H1 (cell line): ENCODE measurements around the gene RPL37. TPM values are rescaled to one million over a fixed set of nuclear protein-coding genes. Genes with fewer than 3 reads are reported as not detected.
A peak's percentile ranks its signal among the peaks of the same experiment; 100 is the strongest.

Experiments
- CTCF ChIA-PET: fragments of 300-600 bp; sonication (Branson Sonifier 250); formaldehyde crosslinking; loops from one replicate; lab custom pipeline; 2021; ENCODE audit not compliant: partially characterized antibody; lab: Charles Lee
- POLR2A ChIA-PET: fragments of 300-600 bp; sonication (Branson Sonifier 250); formaldehyde crosslinking; loops from one replicate; lab custom pipeline; 2021; ENCODE audit warnings: inconsistent platforms; ENCODE audit not compliant: partially characterized antibody; lab: Charles Lee
- DNase-seq, 2 experiments: peaks; one replicate each; pipeline versions ENCODE4 v3.0.0 to v3.0.0-alpha.2; 2010 to 2022; ENCODE audit warnings: low spot score in 2 of 2, low read depth in 1 of 2, mixed read lengths in 1 of 2
- FAIRE-seq: peaks from 2 replicates; lab custom pipeline; 2011; peaks lifted over from hg19 to GRCh38; lab: Jason Lieb, UNC
- H2AFZ ChIP-seq: 2 replicates; pipeline ENCODE4 v1.8.1; 2012; ENCODE audit warnings: low read length, inconsistent platforms
- H2AK5ac ChIP-seq: 2 replicates; pipeline ENCODE4 v1.6.1; 2013; ENCODE audit warnings: low read depth, low read length
- H2BK120ac ChIP-seq: replicated peaks from 2 replicates; pipeline ENCODE3; 2013; ENCODE audit warnings: low read depth, low read length, inconsistent platforms
- H2BK12ac ChIP-seq: 2 replicates; pipeline ENCODE4 v1.6.1; 2013; ENCODE audit warnings: low read depth, low read length
- H2BK15ac ChIP-seq: 2 replicates; pipeline ENCODE4 v1.6.1; 2013; ENCODE audit warnings: low read length
- H2BK20ac ChIP-seq: 2 replicates; pipeline ENCODE4 v1.6.1; 2013; ENCODE audit warnings: low read length
- H2BK5ac ChIP-seq: 2 replicates; pipeline ENCODE4 v1.6.1; 2013; ENCODE audit warnings: low read depth, low read length
- H3K14ac ChIP-seq: 2 replicates; pipeline ENCODE4 v1.6.1; 2013; ENCODE audit warnings: inconsistent platforms; ENCODE audit not compliant: insufficient read length
- H3K18ac ChIP-seq: 2 replicates; pipeline ENCODE4 v1.6.1; 2013; ENCODE audit warnings: low read length; ENCODE audit errors: extremely low read depth
- H3K23ac ChIP-seq: 2 replicates; pipeline ENCODE4 v1.6.1; 2013; ENCODE audit warnings: inconsistent platforms; ENCODE audit not compliant: insufficient read length
- H3K23me2 ChIP-seq: 2 replicates; pipeline ENCODE4 v1.6.1; 2013; ENCODE audit warnings: low read depth, low read length
- H3K27ac ChIP-seq: 2 replicates; pipeline ENCODE4 v1.6.1; 2011; ENCODE audit warnings: low read depth, low read length, inconsistent platforms
- H3K27me3 ChIP-seq, 4 experiments: replicated peaks in 1 of 4; 1 replicate in 1 of 4; 2 replicates in 3 of 4; pipeline versions ENCODE4 v1.6.1 to v1.8.1; 2011 to 2013; ENCODE audit warnings: low read length in 3 of 4, mild to moderate bottlenecking in 3 of 4, inconsistent platforms in 2 of 4, mixed read lengths in 2 of 4, moderate library complexity in 1 of 4; ENCODE audit not compliant: control insufficient read depth in 3 of 4, insufficient read depth in 3 of 4; ENCODE audit errors: extremely low read depth in 1 of 4
- H3K36me3 ChIP-seq, 4 experiments: 2 replicates each; pipeline versions ENCODE4 v1.6.1 to v1.8.1; 2011 to 2013; ENCODE audit warnings: mild to moderate bottlenecking in 4 of 4, low read length in 3 of 4, moderate library complexity in 2 of 4, control low read depth in 1 of 4, inconsistent platforms in 1 of 4; ENCODE audit not compliant: insufficient read depth in 4 of 4, control insufficient read depth in 2 of 4
- H3K4ac ChIP-seq: replicated peaks from 2 replicates; pipeline ENCODE3; 2013; ENCODE audit warnings: low read length, low read depth, mixed read lengths, inconsistent platforms; ENCODE audit not compliant: insufficient read length
- H3K4me1 ChIP-seq, 4 experiments: replicated peaks in 1 of 4; 1 replicate in 1 of 4; 2 replicates in 3 of 4; pipeline versions ENCODE4 v1.6.1 to v1.8.1; 2011 to 2013; ENCODE audit warnings: low read length in 3 of 4, inconsistent platforms in 2 of 4, mixed read lengths in 1 of 4; ENCODE audit not compliant: insufficient read depth in 4 of 4, control insufficient read depth in 3 of 4
- H3K4me2 ChIP-seq, 2 experiments: 2 replicates each; pipeline versions ENCODE4 v1.6.1 to v1.8.1; 2011 to 2013; ENCODE audit warnings: low read depth in 2 of 2, low read length in 2 of 2, control low read depth in 1 of 2, inconsistent platforms in 1 of 2, mild to moderate bottlenecking in 1 of 2; ENCODE audit not compliant: insufficient read depth in 1 of 2
- H3K4me3 ChIP-seq, 4 experiments: fragments of 200-600, 300-600 bp in 1 of 4; sonication (generic), shearing (Covaris generic), sonication (Bioruptor Twin) in 1 of 4; 2 replicates each; pipeline versions ENCODE4 v1.5.1 to v1.8.1; 2011 to 2016; ENCODE audit warnings: low read length in 4 of 4, low read depth in 3 of 4, control low read depth in 2 of 4, inconsistent platforms in 2 of 4, mild to moderate bottlenecking in 2 of 4, mixed read lengths in 1 of 4, moderate library complexity in 1 of 4; ENCODE audit not compliant: insufficient read depth in 2 of 4; ENCODE audit errors: extremely low read depth in 1 of 4
- H3K56ac ChIP-seq: replicated peaks from 2 replicates; pipeline ENCODE3; 2013; ENCODE audit warnings: low read depth, mild to moderate bottlenecking, mixed read lengths, low read length, inconsistent platforms; ENCODE audit not compliant: insufficient read length
- H3K79me1 ChIP-seq: 2 replicates; pipeline ENCODE4 v1.6.1; 2013; ENCODE audit warnings: low read depth, low read length, control low read depth
- H3K79me2 ChIP-seq, 2 experiments: 2 replicates each; pipeline versions ENCODE4 v1.6.1 to v1.8.1; 2012 to 2013; ENCODE audit warnings: low read length in 2 of 2, mild to moderate bottlenecking in 2 of 2, inconsistent platforms in 1 of 2; ENCODE audit not compliant: insufficient read depth in 2 of 2, control insufficient read depth in 1 of 2
- H3K9ac ChIP-seq, 4 experiments: replicated peaks in 1 of 4; 1 replicate in 1 of 4; 2 replicates in 3 of 4; pipeline versions ENCODE4 v1.6.1 to v1.8.1; 2011 to 2013; ENCODE audit warnings: low read depth in 3 of 4, low read length in 3 of 4, control low read depth in 2 of 4, mild to moderate bottlenecking in 2 of 4, moderate library complexity in 2 of 4, inconsistent platforms in 1 of 4; ENCODE audit errors: extremely low read depth in 1 of 4
- H3K9me3 ChIP-seq, 2 experiments: 2 replicates each; pipeline versions ENCODE4 v1.6.1 to v1.8.1; 2012 to 2013; ENCODE audit warnings: mild to moderate bottlenecking in 2 of 2, moderate library complexity in 2 of 2, control low read depth in 1 of 2, inconsistent platforms in 1 of 2, low read depth in 1 of 2, low read length in 1 of 2, mixed read lengths in 1 of 2; ENCODE audit not compliant: insufficient read depth in 2 of 2
- H4K20me1 ChIP-seq, 2 experiments: replicated peaks in 1 of 2; 2 replicates each; pipeline versions ENCODE3 to v1.8.1; 2011 to 2013; ENCODE audit warnings: inconsistent platforms in 2 of 2, low read length in 2 of 2, mild to moderate bottlenecking in 1 of 2; ENCODE audit not compliant: insufficient read depth in 2 of 2, control insufficient read depth in 1 of 2
- H4K5ac ChIP-seq: 2 replicates; pipeline ENCODE4 v1.6.1; 2013; ENCODE audit warnings: low read length, low read depth, mixed read lengths, inconsistent platforms; ENCODE audit not compliant: insufficient read length
- H4K8ac ChIP-seq: 2 replicates; pipeline ENCODE4 v1.8.0; 2013; ENCODE audit warnings: mild to moderate bottlenecking, moderate library complexity, low read length, inconsistent platforms; ENCODE audit not compliant: insufficient read depth; ENCODE audit errors: extremely low read depth
- H4K91ac ChIP-seq: replicated peaks from 2 replicates; pipeline ENCODE3; 2013; ENCODE audit warnings: low read length, mixed read lengths, inconsistent platforms; ENCODE audit not compliant: insufficient read length
- BACH1 ChIP-seq: IDR thresholded peaks from 2 replicates; pipeline ENCODE4 v1.6.1; 2012; ENCODE audit warnings: low read length, improper control_type of control experiment
- CBX5 ChIP-seq: fragments of 300-800, 300-1000 bp; sonication (generic); IDR thresholded peaks from 2 replicates; pipeline ENCODE4 v1.7.1; 2016; ENCODE audit warnings: antibody characterized with exemption, low read length, low read depth
- JUND ChIP-seq: IDR thresholded peaks from 2 replicates; pipeline ENCODE4 v1.6.1; 2011; ENCODE audit warnings: mild to moderate bottlenecking, improper control_type of control experiment, low read length
- RNF2 ChIP-seq: fragments of 200-900, 300-1000 bp; sonication (generic); IDR thresholded peaks from 2 replicates; pipeline ENCODE4 v1.7.1; 2016; ENCODE audit warnings: borderline replicate concordance, low read depth, mild to moderate bottlenecking, antibody characterized with exemption, low read length; ENCODE audit not compliant: poor library complexity, severe bottlenecking; ENCODE audit errors: missing control alignments
- WGBS, 2 experiments: shearing (Covaris generic) in 1 of 2; methylation state at CpG; one replicate each; pipeline versions ENCODE4 v1.1.6 to v1.1.7; 2013 to 2015; ENCODE audit warnings: low lambda C conversion rate in 2 of 2, mixed read lengths in 2 of 2, inconsistent platforms in 1 of 2, low coverage in 1 of 2, missing lambda C conversion rate in 1 of 2; ENCODE audit not compliant: insufficient replicate concordance in 2 of 2, insufficient coverage in 1 of 2, insufficient read length in 1 of 2; ENCODE audit errors: extremely low coverage in 1 of 2, missing lambda C conversion rate in 1 of 2; 5-methylcytosine and 5-hydroxymethylcytosine counted together
- polyA plus RNA-seq, 7 experiments: library from polyadenylated mRNA; depleted of rRNA in 3 of 7; stranded (reverse) in 5 of 7; unstranded in 2 of 7; fragments of >200 nt in 5 of 7; fragments of 200-250 nt in 2 of 7; gene quantifications; 1 replicate in 5 of 7; 2 replicates in 1 of 7; 4 replicates in 1 of 7; pipeline versions ENCODE4 v1.2.1 to v1.2.3, GENCODE V29; 2011 to 2013; ENCODE audit warnings: missing spikeins in 2 of 7, mixed read lengths in 2 of 7
- total RNA-seq: library from RNA; stranded (reverse); fragmentation: NEBNext Ultra II Directional; extraction: Animal tissue kit (Norgen Biotek cat#: 25700); gene quantifications from 2 replicates; pipeline ENCODE4 v1.2.1, GENCODE V29; 2021

Gene RPL37
- total and polyA plus RNA-seq, 2 of the 8 experiments (the other 6 are each of a cell fraction or from before 2014, with no cell fraction given): 467 to 1,534 TPM

DNA sequence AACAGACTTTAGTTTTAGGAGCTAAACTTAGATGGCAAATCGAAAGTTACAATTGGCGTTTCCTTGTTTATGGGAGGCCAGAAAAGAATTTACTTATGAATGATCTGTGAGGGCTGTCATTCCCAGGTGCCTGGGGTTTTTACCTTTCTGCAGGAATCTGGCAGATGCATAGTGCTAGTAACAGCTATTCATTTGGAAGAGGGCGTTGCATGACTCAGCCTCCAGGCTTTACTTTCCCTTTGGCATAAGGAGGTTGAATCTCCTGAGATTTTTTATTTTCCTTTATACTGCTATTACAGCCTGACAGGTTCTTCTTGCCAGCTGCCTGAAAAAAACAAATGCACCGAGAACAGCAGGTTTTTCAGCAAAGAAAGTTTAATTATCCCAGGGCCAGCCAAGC lies 36.2 kb upstream of the RPL37 start:
- FAIRE-seq (no peak), DNase-seq (peak in 1 of 2 experiments; percentile 37)
- Histone ChIP-seq H2BK120ac (no peak overlapping the region), H4K91ac (no peak overlapping the region), H3K27me3 (no peaks in the 10 kb centered on the region), H3K27ac (no peak overlapping the region), H3K79me1 (no peaks in the 10 kb centered on the region), H2BK15ac (no peak overlapping the region), H2AK5ac (no peak overlapping the region), H3K4me2 (peak overlapping the region in 1 of 2 experiments; percentile 10; a peak in 1 of 4 replicates), H2BK20ac (no peak overlapping the region), H3K56ac (no peak overlapping the region), H3K23me2 (no peaks in the 10 kb centered on the region), H4K5ac (no peak overlapping the region), H3K9me3 (no peaks in the 10 kb centered on the region), H2BK5ac (no peak overlapping the region), H2BK12ac (no peak overlapping the region), H3K14ac (no peak overlapping the region), H4K20me1 (no peaks in the 10 kb centered on the region), H3K18ac (no peak overlapping the region; the same call in 1 of the 2 replicates), H3K4me3 (no peak overlapping the region), H3K4ac (no peak overlapping the region), H3K79me2 (no peaks in the 10 kb centered on the region), H3K23ac (no peak overlapping the region), H3K36me3 (no peaks in the 10 kb centered on the region), H3K9ac (no peak overlapping the region), H4K8ac (no peak overlapping the region), H3K4me1 (peaks cover 0 to 4% (median 1%) of the 10 kb centered on the region in 4 experiments; a peak in 5 of 7 replicates), H2AFZ (no peak overlapping the region)
- 39% methylated on average over 4 of the region's 4 CpGs; no CpG with 5 or more reads in 1 of the 2 experiments for WGBS, 2 experiments
- TF ChIP-seq JUND: 0 out of 2 replicates have a peak, but pooled peaks have one; percentile 7
- TF ChIP-seq BACH1: 0 out of 2 replicates have a peak, but pooled peaks have one; percentile 54
- TF ChIP-seq RNF2: no peak
- no peak for TF ChIP-seq CBX5
- POLR2A ChIA-PET: interaction anchor here (1.1 to 1.5 kb wide), 4 partner anchors 36 to 73 kb away, joined by 3 to 6 read pairs (median 4); partner anchors contain the start of genes PRKAA1 and RPL37
- CTCF ChIA-PET: interaction anchor here (0.9 to 1.0 kb wide), 4 partner anchors 8 to 34 kb away, joined by 3 read pairs; no protein-coding TSS in a partner anchor
